ENCODE measurements around the gene PLAAT1. TPM values are rescaled to one million over a fixed set of nuclear protein-coding genes. Genes with fewer than 3 reads are reported as not detected.

Gene PLAAT1
- total RNA-seq, 1 donor from 2014 or later, result 8.1 TPM

DNA sequence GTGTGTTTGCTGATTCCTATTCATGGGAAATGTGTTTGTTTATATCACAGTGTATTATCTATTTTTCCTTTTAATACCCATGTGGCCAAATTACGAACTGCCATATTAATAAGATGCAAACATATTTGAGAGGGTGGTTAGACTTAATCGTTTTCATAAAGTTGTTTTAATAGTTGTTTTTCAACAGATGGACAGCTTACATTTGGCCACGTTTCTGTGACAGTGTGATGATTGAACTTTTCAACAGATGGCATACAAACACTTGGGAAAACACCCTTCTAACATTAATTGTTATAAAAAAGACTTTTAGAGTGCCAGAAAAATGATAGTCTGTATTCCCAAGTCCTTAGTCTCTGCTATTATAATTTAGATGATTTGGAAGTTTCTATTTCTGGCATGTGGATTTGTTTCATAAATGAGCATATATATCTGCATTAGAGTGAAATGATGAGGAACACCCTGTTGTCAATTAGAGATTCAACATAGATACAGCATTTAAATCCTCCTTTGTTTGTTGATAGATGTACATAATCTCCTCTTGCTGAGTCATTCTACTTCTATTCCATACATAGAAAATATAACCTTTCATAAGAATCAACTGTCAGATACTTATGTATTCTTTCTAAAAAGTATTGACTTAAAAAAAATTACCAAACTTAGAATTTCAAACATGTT, 13.1 kb downstream of the PLAAT1 start:
- no peak for DNase-seq

DNA sequence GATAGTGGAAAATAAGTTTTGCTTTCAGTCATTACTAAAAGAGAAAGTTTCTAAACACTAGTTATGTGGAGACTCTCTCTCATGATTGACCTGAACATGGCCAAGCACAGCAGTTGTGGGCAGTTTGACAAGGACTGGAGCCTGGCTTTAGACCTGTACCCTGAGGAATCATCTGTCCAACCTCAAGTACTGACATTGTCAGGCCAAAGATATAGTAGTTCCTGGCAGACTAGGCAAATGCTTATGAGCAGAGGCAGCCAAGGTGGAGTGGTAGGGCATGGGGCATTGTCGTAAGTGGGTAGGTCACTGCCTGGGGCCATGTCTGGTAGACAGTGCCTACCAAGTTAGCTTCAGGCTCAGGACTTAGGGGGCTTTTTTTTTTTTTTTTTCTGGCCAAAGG, 20.9 kb downstream of the PLAAT1 start:
- no peak for DNase-seq

DNA sequence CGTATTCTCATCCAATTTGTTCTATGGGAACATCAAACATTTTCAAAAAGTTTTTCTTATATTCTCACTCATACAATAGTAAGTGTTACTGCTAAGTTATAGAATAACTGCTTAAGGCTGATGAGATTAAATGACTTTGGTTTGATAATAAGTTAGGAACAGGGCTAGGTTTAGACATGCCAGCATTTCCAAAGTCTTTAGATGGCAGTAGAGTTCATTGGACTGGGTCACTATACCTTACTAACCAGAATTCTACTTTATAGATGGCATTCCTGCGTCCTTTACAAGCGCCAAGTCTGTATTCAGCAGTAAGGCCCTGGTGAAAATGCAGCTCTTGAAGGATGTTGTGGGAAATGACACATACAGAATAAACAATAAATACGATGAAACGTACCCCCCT, 21.7 kb downstream of the PLAAT1 start:
- no peak for DNase-seq

DNA sequence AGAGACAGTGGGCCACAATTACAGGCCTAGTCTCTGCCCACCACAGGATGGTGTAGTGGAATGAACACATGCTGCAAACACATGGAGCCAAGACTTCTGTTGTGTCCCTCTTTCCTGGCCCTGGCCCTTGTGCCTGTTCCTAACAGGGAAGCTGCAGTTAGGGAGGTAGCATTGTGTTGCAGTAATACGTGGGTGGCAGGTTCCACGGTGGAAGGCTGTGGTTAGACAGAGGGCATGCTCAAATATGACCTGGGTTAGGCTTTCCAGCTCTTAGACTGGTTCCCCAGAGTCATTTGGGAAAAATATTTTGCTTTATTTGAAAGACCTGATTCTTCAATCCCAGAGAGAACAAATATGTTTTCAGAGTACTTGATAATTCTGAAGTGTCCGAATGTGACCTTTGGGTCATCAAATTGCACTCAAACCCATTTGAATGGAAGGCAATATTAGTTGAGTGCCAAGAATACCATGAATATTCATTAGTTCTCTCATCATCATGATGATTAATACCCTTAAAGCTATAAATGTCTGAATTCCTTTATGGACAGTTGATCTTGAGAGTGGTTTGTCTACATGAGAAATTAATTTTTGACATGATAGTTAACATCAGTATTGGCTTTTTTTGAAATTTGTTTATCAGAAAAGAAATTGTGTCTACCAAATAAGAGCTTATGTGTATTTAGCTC, 28.5 kb downstream of the PLAAT1 start:
- no peak for DNase-seq

DNA sequence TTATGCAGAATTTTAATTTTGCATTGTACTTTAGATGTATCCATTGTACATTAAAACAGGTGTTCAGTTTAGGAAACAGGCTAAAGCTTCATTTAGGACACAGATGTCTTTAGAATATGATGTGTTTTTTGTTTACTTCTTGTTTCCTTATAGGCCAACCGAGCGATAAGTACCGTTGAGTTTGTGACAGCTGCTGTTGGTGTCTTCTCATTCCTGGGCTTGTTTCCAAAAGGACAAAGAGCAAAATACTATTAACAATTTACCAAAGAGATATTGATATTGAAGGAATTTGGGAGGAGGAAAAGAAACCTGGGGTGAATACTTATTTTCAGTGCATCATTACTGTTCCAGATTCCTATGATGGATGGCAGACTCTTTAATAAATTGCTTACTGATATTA, 29.4 kb downstream of the PLAAT1 start:
- DNase-seq, result no peak

DNA sequence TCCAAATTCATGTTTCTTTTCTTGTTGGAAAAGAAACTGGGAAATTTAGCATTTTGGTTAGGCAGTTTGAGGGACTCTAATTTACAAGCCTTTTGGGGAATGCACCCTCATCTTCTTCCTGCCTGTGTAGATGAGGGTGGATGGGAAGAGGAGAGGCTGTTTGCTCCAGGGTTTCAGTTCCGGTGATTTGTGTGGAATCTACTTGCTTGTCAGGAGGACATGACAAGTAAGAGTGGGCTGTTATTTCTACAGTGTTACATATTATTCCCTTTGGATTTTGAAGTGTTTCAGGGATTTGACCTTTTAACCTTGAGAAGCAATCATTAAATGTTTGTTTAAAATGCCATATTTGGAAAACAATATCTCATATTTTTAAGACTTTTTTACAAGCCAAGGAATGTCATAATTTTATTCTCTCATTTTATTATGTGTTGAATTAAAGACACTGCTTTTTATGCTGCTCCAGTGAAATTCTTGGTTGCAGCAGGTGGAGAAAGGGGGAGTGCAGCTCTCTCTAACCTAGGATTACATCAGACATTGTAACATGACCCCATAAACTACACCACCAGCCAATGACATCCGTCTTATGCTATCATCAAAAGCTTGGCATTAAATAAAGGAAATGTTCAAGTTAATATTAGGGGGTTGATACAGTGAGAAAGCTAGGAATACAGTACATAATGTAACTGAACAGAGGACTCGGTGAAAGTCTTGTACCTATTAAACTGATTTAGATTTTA, 30.2 kb downstream of the PLAAT1 start:
- DNase-seq, result no peak

DNA sequence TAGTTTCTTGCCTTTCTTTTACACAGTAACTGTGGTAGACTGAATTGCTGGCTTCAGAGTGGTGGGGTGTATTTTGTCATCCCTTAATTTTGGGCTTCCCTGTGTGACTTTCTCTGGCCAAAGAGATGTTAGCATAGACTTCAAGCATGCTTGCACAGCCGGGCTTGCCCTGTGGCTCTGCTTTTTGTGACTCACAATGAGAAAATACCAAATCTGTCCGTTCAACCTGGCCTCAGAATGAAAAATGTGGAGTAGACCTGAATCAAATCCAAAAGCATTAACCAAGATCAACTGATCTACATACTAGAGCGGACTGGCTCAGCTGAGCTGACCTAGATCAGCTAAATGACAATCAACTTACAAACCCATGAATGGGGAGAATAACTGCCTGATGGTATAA, 51.4 kb downstream of the PLAAT1 start:
- DNase-seq, result no peak

DNA sequence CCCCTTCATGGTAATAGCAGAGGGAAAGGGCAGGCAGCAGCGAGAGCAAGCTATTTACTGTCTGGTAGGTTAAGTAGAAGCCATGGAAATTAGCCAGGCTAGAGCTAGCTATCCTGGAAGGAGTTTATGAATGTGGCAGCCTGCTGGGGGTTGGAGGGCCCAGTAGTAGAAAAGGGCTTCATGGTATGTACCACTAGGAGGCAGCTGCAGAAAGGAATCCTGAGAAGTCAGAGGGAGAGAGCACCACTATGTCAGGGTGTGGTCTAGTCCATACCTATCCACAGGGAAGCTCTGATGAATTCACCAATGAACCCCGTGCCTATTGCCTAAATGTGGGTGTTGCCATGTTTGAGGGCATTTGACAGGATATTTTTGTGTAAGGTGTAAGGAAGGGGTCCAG, 55.0 kb downstream of the PLAAT1 start:
- no peak for DNase-seq

DNA sequence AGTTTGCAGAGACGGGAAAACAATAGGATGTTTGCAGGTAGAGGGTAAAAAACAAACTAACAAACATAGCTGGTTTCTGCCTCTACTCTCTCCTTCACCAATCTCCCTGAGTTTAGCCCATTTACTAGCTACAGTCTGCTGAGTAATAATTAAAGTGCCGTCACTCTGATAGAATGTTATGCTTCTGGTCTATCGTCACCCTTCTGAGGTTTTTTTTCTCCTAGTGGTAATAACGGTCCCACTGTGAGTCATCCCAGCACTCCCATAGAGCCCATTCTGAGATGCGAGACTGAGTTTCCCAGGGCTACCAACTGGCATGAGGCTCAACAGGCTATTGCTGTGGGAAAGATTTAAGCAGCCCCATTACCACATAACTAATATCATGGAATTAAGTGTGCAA, 56.4 kb downstream of the PLAAT1 start:
- no peak for DNase-seq

DNA sequence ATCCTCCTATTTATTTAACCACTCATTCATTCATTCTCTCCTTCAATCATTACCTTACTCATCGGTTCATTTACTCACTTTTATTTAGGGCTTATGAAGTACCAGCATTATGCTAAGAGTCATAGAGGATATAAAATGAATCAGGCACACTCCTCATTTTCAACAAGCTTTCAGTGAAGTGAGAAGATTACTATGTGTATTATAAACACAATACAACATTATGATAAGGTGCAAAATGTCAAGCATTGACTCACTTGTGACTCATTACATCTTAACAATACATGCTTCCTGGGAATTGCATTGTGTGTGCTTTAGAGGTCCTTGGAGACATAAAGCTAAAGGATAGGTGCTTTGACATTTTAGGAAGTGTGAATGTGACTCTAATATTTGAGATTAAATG, 60.4 kb downstream of the PLAAT1 start:
- DNase-seq, result no peak

DNA sequence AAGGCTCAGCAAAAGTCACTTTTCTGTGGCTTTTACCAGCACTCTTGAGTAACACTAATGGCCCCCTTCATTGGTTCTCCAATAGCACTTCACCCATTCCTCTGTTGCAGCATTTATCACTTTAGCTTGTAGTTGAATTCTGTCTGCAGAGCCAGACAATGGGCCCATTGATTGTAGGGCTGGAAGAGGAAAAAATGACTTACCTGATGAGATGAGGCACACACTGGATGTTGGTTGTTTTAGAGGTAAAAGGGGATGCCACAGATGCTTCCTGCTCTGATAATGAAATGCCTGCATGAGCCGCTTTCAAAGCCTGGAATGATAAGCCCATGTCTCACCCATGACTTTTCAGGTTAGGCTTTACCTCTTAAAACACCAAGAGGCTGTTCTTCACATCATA, 64.3 kb downstream of the PLAAT1 start:
- DNase-seq, result no peak

DNA sequence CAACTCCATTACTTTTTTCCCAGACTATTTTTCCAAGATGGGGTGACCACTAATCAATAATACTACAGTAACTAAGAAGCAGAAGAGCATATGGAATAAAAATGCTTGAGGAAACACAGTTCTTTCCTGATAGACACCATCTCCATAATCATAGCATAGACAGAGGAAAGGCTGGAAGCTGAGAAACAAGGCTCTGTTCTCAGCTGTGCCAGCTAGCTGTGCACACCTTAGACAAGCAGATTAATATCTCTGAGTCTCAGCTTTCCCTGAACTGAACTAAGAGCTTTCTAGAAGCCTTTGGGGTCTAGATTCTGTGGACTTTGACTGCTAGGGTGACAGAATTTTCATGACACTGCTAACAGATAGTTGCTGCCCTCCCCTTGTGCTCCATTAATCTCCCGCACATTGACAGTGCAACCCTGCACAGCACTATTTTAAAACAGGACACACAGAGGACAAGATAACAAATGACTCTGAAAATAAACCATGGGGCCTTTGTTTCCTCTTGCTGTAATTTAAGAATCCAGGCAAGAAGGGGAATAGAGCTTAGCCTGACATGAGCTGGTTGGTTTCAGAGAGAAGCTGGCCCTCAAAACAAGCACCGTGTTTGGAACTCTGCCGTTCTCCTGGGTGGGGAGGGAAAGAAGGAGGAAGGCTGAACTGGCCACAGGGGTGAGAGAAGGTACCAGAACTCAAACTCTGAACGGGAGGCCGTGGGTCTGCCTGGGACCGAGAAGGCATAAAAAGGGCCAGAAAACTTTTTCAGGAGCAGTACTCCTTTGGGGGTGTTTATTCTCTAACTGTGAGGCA, 70.1 kb downstream of the PLAAT1 start:
- no peak for DNase-seq

DNA sequence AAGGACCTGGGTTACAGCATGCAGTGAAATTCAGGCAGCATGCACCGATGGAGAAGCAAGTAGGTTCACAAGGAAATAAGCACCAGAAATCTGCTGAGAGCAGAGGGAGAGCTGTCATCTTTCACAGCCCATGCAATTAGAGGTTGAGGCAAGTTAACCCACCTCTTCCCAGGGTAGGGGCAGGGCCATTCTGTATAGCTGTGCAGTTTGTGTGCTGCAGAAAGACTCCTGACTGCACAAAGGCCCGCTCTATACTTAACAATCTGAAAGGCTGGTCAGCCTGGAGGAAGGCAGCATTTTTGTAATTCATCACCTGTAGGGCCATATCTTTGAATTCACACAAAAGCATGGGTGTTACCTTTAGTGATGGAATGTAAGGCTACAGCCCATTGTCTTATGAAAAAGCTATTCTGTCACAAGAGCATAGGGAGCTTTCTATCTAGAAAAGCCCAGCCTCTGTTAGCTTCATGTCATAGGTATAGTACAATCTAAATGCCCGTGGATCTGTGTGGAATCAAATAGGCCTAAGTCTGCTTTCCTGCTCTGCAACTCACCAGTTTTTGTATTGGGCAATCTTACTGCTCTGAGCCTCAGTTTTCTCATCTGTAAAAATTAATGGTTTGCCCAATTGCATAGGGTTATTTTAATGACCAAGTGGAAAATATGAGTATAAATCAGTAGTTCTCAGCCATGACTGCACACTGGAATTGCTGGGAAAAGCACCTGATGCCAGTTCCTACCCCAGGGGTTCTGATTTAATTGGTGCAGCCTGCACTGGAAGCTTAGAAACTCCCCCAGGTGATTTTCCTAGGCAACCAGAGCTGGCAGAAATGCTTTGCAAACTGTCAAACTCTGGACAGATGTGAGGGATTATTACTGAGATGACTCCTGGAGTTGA, 72.3 kb downstream of the PLAAT1 start:
- no peak for DNase-seq

DNA sequence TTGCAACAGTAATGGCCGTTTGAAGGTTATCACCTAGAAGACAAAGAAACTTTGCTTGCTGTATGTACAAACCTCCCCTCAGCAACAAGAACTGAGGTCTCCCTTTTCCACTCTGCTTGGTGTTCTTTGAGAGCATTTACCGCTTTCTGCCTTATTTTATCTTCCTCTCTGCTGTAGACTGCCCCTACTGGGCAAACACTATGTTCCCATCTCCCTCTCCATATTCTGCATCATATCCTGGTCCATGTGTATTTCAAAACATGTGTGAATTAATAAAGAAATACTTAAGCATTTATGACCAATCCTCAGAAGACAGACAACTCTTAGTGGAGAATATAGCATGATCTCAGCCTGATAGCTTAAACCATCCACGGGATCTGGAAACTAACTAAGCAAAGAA, 73.1 kb downstream of the PLAAT1 start:
- DNase-seq, result no peak

DNA sequence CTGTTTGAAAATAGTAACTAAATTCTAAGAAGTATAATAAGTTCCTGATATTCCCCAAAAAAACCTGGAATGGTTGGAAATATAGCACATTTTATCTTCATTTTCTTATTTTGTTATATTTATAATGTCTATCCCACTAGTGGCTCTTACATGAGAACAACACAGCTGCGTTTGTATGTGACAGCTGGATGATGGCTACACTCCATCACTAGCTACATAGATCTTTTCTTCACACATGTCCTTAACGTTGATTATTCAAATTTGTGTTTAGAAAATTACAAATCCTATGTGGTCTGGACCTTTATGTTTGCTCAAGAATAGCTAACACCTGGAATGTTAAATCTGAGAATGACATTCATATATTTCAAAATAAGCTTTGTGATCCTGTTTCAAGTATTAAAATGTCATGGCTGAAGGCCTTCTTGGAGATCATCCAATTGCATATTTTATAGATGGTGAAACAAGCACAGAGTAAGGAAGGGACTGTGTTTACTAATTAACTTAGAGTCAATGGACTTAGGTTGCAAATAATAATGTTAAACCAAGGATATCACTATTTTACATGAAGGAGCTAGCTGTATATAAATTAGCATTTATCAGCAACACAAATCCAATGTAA, 76.8 kb downstream of the PLAAT1 start:
- no peak for DNase-seq

Other genes starting within 250 kb of the PLAAT1 start
- under 0.01 TPM for gene ATP13A5, start 137.5 kb downstream of the PLAAT1 start, total RNA-seq